PC-9 (cell line): ENCODE measurements around the gene METTL26. TPM values are rescaled to one million over a fixed set of nuclear protein-coding genes. Genes with fewer than 3 reads are reported as not detected.

ENCODE experiments used
- BruUV-seq: library from RNA; stranded (reverse); fragments of 400-500 nt; replicated peaks from 2 replicates; lab custom pipeline; 2021; lab: Mats Ljungman, UMichigan
- CTCF ChIA-PET: fragments of 300-600 bp; sonication (Branson Sonifier 250); formaldehyde crosslinking; loops from one replicate; lab custom pipeline; 2022; ENCODE audit warnings: antibody characterized with exemption; lab: Charles Lee
- POLR2A ChIA-PET: fragments of 300-600 bp; sonication (Branson Sonifier 250); formaldehyde crosslinking; loops from one replicate; lab custom pipeline; 2022; ENCODE audit warnings: antibody characterized with exemption; ENCODE audit not compliant: unreplicated experiment; lab: Charles Lee
- DNase-seq, 2 experiments: peaks; one replicate each; pipeline versions ENCODE4 v3.0.0 to v3.0.0-alpha.2; 2015 to 2022; ENCODE audit warnings: mixed read lengths in 1 of 2
- H2AFZ ChIP-seq: fragments of 200-600 bp; sonication (generic); 2 replicates; pipeline ENCODE4 v1.8.1; 2017; ENCODE audit warnings: antibody characterized with exemption
- H3F3A ChIP-seq: fragments of 200-600 bp; sonication (generic); 2 replicates; pipeline ENCODE4 v1.8.1; 2017; ENCODE audit warnings: antibody characterized with exemption, mild to moderate bottlenecking, low read depth; ENCODE audit not compliant: insufficient read depth
- H3K27ac ChIP-seq: fragments of 200-600 bp; sonication (generic); 2 replicates; pipeline ENCODE4 v1.6.1; 2016; ENCODE audit warnings: mixed run types
- H3K27me3 ChIP-seq: fragments of 200-600 bp; sonication (generic); 2 replicates; pipeline ENCODE4 v1.6.1; 2016; ENCODE audit warnings: low read depth, mixed run types; ENCODE audit not compliant: insufficient read depth
- H3K36me3 ChIP-seq: fragments of 200-600 bp; sonication (generic); 2 replicates; pipeline ENCODE4 v1.6.1; 2016; ENCODE audit warnings: low read depth, mixed run types
- H3K4me1 ChIP-seq: fragments of 200-600 bp; sonication (generic); replicated peaks from 2 replicates; pipeline ENCODE4 v1.6.1; 2016; ENCODE audit warnings: mixed run types; ENCODE audit not compliant: insufficient read depth
- H3K4me2 ChIP-seq: fragments of 200-600 bp; sonication (generic); 2 replicates; pipeline ENCODE4 v1.6.1; 2017; ENCODE audit warnings: mixed run types
- H3K4me3 ChIP-seq: fragments of 200-600 bp; sonication (generic); 2 replicates; pipeline ENCODE4 v1.6.1; 2016; ENCODE audit warnings: mixed run types
- H3K79me2 ChIP-seq: fragments of 200-600 bp; sonication (generic); 2 replicates; pipeline ENCODE4 v1.6.1; 2017; ENCODE audit warnings: low read depth, mixed run types
- H3K9me2 ChIP-seq: fragments of 200-600 bp; sonication (generic); 2 replicates; pipeline ENCODE4 v1.8.1; 2017; ENCODE audit warnings: mild to moderate bottlenecking; ENCODE audit not compliant: insufficient read depth
- H3K9me3 ChIP-seq: fragments of 200-600 bp; sonication (generic); 2 replicates; pipeline ENCODE4 v1.8.1; 2016; ENCODE audit warnings: low read depth; ENCODE audit not compliant: insufficient read depth
- H4K20me1 ChIP-seq: fragments of 200-600 bp; sonication (generic); 2 replicates; pipeline ENCODE4 v1.8.1; 2017; ENCODE audit not compliant: insufficient read depth
- EZH2 ChIP-seq: fragments of 200-600 bp; sonication (generic); IDR thresholded peaks from 2 replicates; pipeline ENCODE4 v1.8.0; 2017; ENCODE audit warnings: antibody characterized with exemption, low read depth
- intact Hi-C: fragments of 100-400 bp; cut with micrococcal nuclease; formaldehyde crosslinking; loops from one replicate; pipeline ENCODE4 v1.10.0; 2022; ENCODE audit not compliant: unreplicated experiment
- total RNA-seq: library from RNA; stranded (reverse); gene quantifications from 2 replicates; pipeline ENCODE4 v1.2.3, GENCODE V29; 2021
- TF ChIP-seq, protein P1 (sequence below): fragments of 200-600 bp; sonication (generic); conservative IDR thresholded peaks from 2 replicates; pipeline ENCODE4 v1.6.1; 2017; ENCODE audit warnings: mixed run types, antibody characterized with exemption, mild to moderate bottlenecking, moderate library complexity

METTL26 gene
- total RNA-seq, 1 experiment from 2014 or later = 144 TPM

GRCh38 chr16:660459-661183 lies 24.5 kb upstream of the METTL26 start:
- Histone ChIP-seq H4K20me1 (0 out of 2 replicates have a peak, but pooled peaks cover 4% of the 10 kb centered on the region), H3K79me2 (no peaks in the 10 kb centered on the region), H3F3A (peaks cover 7% of the 10 kb centered on the region), H3K27ac (no peak overlapping the region), H3K4me1 (peaks cover 7% of the 10 kb centered on the region; the same call in 1 of the 2 replicates), H3K27me3 (no peaks in the 10 kb centered on the region), H3K9me3 (no peaks in the 10 kb centered on the region), H3K36me3 (no peaks in the 10 kb centered on the region), H2AFZ (no peak overlapping the region), H3K9me2 (no peaks in the 10 kb centered on the region), H3K4me3 (no peak overlapping the region), H3K4me2 (peak overlapping the region; percentile 33; the same call in 1 of the 2 replicates)
- no peak for TF ChIP-seq EZH2
- TF ChIP-seq, protein P1, sequence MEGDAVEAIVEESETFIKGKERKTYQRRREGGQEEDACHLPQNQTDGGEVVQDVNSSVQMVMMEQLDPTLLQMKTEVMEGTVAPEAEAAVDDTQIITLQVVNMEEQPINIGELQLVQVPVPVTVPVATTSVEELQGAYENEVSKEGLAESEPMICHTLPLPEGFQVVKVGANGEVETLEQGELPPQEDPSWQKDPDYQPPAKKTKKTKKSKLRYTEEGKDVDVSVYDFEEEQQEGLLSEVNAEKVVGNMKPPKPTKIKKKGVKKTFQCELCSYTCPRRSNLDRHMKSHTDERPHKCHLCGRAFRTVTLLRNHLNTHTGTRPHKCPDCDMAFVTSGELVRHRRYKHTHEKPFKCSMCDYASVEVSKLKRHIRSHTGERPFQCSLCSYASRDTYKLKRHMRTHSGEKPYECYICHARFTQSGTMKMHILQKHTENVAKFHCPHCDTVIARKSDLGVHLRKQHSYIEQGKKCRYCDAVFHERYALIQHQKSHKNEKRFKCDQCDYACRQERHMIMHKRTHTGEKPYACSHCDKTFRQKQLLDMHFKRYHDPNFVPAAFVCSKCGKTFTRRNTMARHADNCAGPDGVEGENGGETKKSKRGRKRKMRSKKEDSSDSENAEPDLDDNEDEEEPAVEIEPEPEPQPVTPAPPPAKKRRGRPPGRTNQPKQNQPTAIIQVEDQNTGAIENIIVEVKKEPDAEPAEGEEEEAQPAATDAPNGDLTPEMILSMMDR = peak; percentile 52; the same call in 1 of the 2 replicates
- POLR2A ChIA-PET = interaction anchor here (0.5 to 0.8 kb wide), 4 partner anchors 13 to 100 kb away, joined by 3 to 4 read pairs (median 4); partner anchors contain the start of gene MSLN
- no TSS peak for BruUV-seq
- peak; percentile 70 to 87 for DNase-seq
- CTCF ChIA-PET = interaction anchor here (0.6 to 0.9 kb wide), 2 partner anchors 15 to 52 kb away, joined by 3 to 4 read pairs; partner anchors contain the start of gene RHBDL1
- intact Hi-C loops = no loop called here

DNA sequence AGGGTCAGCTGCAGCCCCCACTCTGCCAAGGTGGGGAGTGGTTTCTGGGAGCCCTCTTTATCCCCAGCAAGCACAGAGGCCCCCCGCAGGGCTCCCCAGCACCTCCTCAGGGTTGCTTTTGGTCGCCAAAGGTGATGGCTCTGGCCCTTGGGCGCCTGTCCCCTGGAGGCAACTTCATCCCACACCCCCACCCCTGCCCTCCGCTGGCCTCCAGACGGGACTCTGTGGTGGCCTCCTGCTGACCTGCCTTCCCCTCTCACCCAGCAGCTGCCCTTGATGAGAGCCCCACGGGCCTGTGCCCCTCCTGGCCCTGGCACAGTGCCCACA lies 24.0 kb upstream of the METTL26 start:
- intact Hi-C loops = no loop called here
- no peak overlapping the region for H2AFZ ChIP-seq
- TF ChIP-seq EZH2 = no peak
- no TSS peak for BruUV-seq
- POLR2A ChIA-PET = interaction anchor here (0.5 to 0.6 kb wide), 3 partner anchors 12 to 101 kb away, joined by 3 to 4 read pairs (median 4); partner anchors contain the start of gene MSLN
- CTCF ChIA-PET = interaction anchor here (0.9 kb wide), 1 partner anchor 16 kb away, joined by 4 read pairs; the partner anchor contains the start of gene RHBDL1
- no peak overlapping the region for H3K27ac ChIP-seq
- H3K4me1 ChIP-seq = peaks cover 7% of the 10 kb centered on the region; the same call in 1 of the 2 replicates
- DNase-seq = no peak
- no peaks in the 10 kb centered on the region for H3K27me3 ChIP-seq
- H3F3A ChIP-seq = peaks cover 7% of the 10 kb centered on the region
- no peak overlapping the region for H3K4me2 ChIP-seq
- H3K9me2 ChIP-seq = no peaks in the 10 kb centered on the region
- no peaks in the 10 kb centered on the region for H3K36me3 ChIP-seq
- 0 out of 2 replicates have a peak, but pooled peaks cover 4% of the 10 kb centered on the region for H4K20me1 ChIP-seq
- H3K79me2 ChIP-seq = no peaks in the 10 kb centered on the region
- no peak overlapping the region for H3K4me3 ChIP-seq
- H3K9me3 ChIP-seq = no peaks in the 10 kb centered on the region

GRCh38 chr16:659618-660017 lies 23.5 kb upstream of the METTL26 start:
- Histone ChIP-seq H3K27me3 (no peaks in the 10 kb centered on the region), H3K9me2 (no peaks in the 10 kb centered on the region), H3K4me1 (peaks cover 7% of the 10 kb centered on the region; the same call in 1 of the 2 replicates), H3K27ac (no peak overlapping the region), H4K20me1 (0 out of 2 replicates have a peak, but pooled peaks cover 4% of the 10 kb centered on the region), H3K79me2 (no peaks in the 10 kb centered on the region), H3K4me2 (no peak overlapping the region), H3K36me3 (no peaks in the 10 kb centered on the region), H3F3A (peaks cover 7% of the 10 kb centered on the region), H3K9me3 (no peaks in the 10 kb centered on the region), H2AFZ (no peak overlapping the region), H3K4me3 (no peak overlapping the region)
- BruUV-seq = no TSS peak
- POLR2A ChIA-PET = interaction anchor here (0.6 kb wide), 1 partner anchor 12 kb away, joined by 3 read pairs; no protein-coding TSS in a partner anchor
- TF ChIP-seq, protein P1 = no peak
- TF ChIP-seq EZH2 = no peak
- CTCF ChIA-PET = no interaction called here
- intact Hi-C loops = no loop called here
- DNase-seq = no peak
